ENCODE data around the gene ASIC4.

ASIC4 gene

DNA sequence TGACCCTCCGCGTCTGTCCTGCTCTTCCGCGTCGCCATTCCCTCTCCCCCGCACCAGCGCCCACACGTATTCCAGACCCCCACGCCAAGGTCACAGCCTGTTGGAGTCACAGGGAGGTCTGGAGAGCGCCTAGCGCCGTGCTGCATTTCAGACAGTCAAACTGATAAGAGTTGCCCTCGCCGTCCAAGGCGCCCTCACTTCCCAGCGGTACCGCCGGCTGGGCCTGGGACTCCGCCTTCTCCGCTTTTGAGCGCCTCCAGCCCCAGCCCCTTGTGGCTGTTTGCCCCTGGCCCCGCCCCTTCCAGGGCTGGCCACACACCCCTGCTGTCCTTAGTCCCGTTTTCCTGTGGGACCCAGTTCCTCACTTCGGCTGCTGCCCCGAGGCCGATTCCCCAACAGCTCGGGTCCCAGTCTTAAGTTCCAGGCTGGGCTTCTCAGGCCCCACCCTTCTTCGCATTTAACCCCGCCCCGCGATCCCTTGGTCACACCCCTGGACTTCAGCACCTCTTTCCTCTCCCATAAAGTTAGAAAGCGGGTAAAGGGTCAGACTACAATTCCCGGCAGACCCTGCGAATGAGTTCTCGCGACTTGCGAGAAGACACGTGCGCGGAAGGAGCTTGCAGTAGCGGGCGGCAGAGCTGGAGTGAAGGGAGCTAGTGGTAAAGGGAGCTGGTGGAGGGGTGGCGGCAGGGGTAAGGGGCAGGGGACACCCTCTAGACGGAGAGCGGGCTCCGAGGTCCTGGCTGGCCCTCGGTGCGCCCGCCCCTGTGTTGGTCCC lies 15.8 kb upstream of the ASIC4 start, which contains the start of gene GMPPA:
Gene GMPPA (plus strand): TSS at position 612 of the 778 bp plus-strand sequence. CDS start 1,085 bp downstream, outside the sequence.
- peak; percentile 87 to 93 for DNase-seq (ENCODE audit: low read depth in 2 of 2)

DNA sequence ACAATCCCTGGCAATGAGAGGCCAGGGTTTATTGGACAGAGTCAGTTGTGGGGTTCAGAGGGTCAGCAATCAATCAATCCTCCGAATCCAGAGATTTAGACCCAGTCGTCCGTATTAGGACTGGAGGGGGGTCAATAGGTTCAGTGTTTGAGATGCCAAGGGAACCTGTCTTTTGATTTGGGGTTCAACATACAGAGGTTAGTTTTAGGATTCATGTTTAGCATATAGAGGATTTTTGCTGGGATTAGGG lies 15.3 kb upstream of the ASIC4 start:
- no peak for DNase-seq (ENCODE audit: low read depth in 2 of 2)

DNA sequence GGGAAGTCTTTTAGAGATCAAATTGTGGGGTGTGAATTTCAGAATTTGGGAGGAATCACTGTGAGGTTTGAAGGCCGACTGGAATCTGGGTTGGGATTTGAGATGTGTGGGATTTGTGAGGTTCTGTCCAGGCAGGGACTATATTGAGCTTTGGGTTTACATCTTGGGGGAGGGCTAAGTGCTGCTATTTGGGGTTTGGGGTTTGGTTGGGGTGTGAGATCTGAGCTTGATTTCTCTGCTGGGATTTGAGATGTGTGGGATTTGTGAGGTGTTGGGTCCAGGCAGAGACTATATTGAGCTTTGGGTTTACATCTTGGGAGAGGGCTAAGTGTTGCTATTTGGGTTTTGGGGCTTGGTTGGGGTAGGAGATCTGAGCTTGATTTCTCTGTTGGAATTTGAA lies 14.7 kb upstream of the ASIC4 start:
- DNase-seq (ENCODE audit: low read depth in 2 of 2): no peak

DNA sequence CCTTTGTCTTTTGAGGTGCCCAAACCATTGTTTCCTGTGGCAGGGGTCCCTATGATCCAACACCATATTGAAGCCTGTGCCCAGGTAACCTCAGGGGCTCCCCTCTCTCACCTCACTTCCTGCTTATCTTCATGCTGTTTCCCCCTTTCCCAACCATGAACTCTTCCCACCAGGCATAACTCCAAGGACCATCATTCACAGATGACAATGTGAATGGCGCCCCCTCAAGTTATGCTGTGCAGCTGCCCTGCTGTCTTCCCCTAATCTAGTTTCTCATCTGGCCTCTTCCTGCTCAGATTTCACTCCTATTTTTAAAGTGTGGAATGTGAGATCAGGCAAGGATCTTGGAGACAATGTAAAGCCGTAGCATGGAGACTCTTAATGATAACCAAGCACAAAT lies 14.1 kb upstream of the ASIC4 start:
- DNase-seq (ENCODE audit: low read depth in 2 of 2): no peak

DNA sequence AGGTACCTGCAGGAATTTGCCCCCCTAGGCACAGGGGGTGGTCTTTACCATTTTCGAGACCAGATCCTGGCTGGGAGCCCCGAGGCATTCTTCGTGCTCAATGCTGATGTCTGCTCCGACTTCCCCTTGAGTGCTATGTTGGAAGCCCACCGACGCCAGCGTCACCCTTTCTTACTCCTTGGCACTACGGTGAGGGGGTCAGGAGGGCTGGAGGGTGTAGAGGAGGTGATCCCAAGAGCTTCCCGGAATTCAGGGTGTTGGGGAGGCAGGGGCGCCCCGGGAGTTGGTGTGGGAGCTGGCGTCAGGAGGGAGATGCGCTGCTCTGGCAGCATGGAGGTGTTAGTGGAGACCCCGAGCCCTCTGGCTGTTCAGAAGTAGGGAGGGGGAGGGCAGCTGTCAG lies 12.4 kb upstream of the ASIC4 start:
- DNase-seq (ENCODE audit: low read depth in 2 of 2): no peak

DNA sequence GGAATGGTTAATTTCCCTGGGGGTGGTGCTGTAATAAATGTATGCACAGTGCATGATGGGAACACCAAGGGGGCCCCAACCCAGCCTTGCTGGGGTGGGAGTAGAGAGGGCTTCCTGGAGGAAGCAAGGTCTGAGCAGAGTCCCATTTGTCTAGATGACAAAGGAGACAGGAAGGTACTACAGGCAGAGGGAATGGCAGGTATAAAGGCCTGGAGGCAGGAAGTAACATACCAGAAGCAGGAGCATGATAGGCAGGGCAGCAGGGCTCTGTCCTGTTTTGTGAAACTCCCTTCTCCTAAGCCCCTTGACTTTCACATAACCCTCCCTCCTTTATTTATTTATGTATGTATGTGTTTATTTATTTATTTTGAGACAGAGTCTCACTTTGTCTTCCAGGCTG lies 11.7 kb upstream of the ASIC4 start:
- DNase-seq (ENCODE audit: low read depth in 2 of 2): no peak

DNA sequence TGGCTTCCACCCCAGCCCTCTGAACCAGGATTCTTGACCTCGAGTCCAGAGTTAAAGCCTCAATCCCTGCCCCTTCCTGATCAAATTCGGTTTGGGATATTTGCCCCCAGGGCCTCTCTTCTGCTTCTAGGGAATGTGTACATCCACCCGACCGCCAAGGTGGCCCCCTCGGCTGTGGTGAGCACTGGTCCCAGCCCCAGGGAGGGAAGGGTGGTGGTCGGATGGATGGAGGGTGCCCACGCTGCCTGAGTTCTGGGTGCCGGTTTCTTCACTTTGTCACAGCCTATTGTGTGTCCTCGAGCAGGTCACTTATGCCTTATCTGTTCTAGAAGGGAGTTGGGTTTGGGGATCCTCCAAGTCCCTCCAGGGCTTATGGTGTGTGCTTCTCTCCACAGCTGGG lies 8.7 kb upstream of the ASIC4 start:
- DNase-seq (ENCODE audit: low read depth in 2 of 2): no peak

DNA sequence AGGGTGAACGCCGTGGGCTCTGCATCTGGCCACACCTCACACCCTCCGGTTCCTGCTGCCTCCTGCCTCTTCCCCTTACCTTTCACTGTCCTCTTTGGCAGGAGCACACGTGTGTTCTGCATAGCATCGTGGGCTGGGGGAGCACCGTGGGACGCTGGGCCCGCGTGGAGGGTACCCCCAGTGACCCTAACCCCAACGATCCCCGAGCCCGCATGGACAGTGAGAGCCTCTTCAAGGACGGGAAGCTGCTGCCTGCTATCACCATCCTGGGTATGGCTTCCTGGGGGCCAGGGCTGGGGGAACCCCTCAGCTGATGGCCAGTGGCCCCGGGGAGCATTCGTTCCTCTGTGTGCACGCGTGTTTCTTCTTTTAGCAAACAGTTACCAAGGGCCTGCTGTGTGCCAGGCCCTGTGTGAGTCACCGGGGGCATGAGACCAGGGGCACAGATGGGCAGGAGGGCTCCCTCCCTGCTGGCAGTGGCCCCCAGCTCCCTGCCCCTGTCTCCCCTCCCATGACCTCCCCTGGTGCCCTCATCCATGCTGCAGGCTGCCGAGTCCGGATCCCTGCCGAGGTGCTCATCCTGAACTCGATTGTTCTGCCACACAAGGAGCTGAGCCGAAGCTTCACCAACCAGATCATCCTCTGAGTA lies 8.0 kb upstream of the ASIC4 start:
- DNase-seq (ENCODE audit: low read depth in 2 of 2): no peak

DNA sequence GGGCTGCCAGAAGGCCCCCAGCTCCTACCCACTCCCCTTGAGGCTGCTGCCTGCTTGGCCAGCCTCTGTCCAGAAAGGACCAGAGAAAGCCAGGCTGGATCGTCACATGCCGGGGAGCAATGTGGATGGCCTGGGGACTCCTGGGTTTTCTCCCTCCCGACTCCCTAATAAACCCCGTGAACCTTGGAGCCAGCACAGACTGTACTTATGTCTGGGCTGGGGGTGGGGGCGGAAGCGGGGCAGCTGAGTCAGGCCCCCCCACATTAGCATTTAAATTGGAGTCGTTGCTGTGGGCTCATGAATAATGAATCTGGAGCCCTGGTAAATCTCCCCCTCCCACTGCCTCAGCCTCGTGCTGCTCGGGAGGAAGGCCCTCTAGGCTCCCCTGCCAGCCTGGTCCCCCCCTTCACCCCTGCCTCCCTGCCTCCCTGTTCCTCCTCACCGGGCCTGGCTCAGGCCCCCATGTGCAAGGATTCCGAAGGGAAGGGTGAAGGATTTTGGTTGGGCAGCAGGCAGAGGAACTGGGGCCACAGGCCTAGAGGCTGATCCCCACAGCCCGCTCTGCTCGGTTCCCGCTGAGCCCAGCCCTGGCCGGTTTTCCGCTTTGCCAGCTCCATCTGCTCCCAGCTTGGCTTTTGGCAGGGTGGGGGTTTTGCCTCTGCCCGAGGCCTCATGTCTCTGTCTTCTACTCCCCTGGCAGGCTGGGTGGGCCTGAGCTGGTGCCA lies 7.3 kb upstream of the ASIC4 start:
- no peak for DNase-seq (ENCODE audit: low read depth in 2 of 2)

DNA sequence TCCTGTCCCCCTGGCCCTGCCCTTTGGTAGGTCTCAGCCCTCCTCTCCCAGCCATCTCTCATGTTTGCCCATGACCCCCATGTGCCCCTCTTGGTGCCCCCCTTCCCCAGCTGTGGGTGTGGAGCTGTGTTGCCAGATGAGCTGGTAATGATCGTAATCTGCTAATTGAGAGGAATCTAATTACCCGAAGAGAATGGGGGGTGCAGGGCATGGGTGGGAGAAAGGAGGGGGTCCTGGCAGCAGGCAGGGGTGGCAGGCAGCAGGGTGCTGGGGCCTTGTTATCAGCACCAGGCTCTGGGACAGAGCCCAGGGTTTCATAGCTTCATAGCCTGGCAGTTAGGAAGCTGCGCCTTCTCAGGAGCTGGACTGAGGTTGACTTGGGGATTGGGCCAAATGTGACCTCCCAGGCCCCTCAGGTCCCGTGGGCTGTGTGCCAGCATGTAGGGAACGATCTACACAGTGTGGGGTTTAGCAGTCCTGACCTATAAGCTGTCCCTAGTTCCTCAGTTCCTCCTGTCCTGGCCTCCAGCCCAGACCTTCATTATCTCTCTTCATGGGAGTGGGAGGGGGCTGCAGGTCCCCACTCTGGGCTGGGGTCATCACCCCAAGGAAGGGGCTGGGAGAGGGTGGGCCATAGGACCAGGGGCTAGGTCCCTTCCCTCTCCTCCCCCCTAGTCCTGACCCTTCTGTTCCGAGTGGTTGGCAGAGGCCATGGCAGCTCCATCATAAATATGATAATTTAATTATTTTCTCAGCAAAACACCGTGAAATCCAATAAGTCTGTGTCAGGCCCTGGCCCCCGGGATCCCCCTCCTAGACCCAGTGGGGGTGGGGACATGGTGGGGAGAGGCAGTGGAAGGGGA lies 6.5 kb upstream of the ASIC4 start:
- no peak for DNase-seq (ENCODE audit: low read depth in 2 of 2)

DNA sequence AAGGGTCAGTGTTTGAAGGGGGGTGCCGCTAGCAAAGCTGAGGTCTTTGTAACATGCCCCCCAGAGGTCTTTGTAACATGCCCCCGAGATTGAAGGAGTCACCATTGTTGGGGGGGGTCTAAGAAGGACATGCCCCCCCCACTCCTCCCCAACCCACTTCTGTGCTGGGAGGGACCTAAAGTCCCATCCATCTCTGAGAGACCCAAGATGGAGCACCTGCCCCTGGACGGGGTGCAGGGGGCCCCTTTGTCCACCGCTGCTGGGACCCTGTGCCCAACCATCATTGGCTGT lies 5.9 kb upstream of the ASIC4 start:
- no peak for DNase-seq (ENCODE audit: low read depth in 2 of 2)

DNA sequence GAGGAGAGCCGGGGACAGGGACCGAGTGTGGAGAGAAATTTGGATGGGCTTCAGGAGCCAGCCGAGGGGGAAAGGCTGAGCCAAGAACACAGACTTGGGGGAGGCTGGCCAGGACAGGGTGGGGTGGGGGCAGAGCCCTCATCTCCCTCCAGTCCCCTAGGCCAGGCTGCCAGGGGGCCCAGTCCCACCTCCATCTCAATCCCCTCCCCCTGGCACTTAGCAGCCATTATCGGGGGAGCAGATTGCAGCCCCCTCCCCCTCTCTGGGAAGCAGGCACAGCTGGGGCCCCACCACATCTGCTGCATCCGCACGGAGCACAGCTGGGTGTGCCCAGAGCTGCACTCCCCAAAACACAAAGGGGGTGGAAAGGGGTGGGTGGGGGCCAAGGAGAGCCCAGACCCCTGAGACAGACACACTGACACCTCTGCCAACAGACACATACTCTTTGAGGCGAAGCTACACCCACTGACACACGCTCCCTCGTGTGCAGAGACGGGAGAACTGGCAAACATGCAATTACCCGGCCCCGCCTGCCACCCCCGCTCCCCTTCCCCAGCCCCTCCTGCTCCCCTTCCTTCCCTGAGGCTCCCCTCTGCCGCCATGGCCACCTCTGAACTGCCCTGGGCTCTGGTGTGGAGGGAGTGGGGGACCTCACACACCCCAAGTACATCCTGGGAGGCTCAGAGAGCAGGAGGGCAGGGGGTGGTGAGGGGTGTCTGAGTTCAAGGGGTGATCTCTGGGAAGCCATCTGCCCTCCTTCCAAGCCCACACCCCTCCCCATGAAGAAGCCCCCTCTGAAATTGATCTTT lies 5.1 kb upstream of the ASIC4 start:
- DNase-seq (ENCODE audit: low read depth in 2 of 2): no peak

DNA sequence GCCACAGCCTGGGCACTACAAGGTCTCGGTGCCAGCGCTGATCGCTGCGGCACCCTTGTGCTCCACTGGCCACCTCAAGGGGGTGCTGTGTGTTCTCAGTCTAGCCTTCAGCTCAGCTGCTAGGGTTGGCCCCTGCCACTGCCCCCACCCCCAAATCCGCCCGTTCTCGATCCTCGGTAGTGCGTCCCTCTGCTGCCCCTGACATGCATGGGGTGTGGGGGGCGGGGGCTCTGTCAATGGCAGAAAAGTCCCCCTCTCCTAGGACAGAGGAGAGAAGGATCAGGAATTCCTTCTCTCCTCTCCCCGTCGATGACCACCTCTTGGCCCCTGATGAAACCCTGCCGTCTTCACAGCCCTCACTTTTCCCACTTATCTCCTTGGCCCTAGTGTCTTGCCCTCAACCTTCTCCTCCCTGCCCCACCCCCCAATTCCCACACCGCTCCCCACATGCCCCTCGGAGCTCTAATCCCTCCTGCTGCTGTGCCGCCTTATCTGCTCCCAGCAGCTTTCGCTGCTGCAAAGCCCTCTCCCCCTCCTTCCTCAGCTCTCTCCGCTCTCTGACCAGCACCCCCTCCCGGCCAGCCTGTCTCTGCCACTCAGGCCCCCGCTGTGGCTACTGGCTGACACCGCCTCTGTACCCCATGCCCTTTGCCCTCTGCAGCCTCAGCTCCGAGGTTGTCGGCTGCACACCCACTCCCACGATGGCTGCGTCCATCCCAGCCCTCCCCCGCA lies 4.3 kb upstream of the ASIC4 start:
- DNase-seq (ENCODE audit: low read depth in 2 of 2): peak in 1 of 2 donors; percentile 47

DNA sequence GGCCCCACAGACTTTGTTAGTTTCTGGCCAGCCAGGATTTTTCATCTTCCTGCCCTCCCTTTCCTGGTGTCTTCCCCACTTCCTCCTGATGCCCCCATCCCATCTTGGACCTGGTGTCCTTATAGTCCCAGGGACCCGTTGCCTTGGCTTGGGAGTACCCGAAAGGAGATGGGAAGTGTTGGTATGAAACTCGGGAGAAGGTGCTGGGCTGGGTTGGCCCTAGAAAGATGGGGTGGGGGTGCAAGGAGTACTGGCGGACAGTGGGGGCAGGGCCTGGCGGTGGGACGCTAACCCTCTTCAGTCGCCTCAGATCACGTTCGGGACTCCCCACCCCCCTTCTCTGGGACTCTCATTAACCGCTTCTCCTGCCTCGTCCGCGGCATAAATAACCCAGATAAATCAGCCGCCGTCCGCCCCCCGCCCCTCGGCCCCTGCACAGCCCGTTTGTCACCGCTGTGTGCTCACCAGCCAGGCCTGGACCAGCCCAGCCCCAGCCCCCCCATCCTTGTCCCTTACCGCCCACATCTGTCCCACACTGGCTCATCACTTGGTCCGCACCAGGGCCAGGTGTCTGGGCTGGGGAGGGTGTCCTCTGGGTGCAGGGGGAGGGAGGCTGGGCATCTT lies 3.7 kb upstream of the ASIC4 start:
- no peak for DNase-seq (ENCODE audit: low read depth in 2 of 2)

DNA sequence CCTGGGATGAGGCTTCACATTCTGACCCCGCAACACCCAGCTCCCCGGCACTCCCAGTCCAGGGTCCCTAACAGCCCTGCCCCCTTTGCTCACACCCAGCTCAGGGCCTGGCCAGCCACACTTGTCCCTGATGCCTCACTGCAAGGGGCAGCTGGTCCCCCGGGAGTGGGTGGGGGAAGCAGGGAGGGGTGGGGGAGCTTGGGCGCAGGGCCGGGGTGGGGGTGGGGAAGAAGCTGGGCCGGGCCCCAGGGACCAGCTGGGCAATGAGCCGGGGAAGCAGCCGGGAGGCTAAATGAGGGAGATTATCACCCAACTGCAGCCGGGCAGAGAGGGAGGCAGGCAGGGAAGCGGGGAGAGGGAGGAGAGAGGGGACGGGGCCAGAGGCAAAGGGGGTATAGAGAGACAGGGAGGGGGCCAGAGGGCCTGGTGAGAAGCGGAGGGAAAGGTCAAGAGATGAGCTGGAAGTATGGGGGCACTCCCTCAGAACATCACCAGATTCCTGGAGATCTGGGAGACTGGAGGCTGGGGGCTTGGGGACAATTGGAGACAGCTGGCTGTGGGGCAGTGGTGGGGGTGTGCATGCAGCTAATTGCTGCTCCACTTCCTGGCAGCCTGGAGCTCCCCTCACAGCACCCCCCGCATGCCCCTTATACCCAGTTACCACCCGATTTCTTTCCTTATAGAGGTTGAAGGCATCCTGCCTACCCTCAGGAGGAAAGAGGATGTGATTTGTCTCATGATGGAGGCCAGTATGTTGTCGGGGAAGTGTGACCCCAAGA lies 2.5 kb upstream of the ASIC4 start:
- no peak for DNase-seq (ENCODE audit: low read depth in 2 of 2)

DNA sequence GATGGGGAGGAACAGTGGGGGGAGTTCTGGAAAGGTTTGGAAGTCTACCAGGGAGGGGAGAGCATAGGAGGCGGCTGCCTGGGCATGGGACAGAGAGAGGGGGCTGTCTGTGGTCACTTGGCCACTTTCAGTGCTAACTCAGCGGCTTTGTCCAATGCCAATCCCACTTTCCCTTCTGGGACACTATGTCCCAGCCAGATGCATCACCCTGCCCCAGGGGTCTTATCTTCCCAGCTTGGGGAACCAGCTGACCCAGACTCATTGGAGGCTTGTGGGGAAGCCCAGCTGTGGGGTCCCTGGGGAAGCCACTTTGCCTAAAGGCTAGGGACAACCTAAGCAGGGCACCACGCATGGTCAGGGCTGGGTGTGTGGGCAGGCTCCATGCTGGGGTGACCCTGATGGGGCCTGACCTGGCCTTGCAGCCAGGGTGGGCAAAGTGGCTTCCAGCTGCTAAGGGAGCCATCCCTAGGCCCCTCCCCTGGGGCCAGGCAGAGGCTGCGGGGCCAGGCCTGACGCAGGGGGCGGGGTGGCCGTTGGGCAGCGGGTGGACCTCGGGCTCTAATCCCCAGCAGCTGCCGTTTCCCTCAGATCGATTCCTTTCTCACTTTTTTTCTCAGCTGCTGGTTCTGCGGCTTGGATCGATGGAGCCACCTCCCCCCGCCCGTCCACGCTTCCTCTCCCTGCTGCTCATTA lies 1.6 kb upstream of the ASIC4 start:
- DNase-seq (ENCODE audit: low read depth in 2 of 2): no peak

DNA sequence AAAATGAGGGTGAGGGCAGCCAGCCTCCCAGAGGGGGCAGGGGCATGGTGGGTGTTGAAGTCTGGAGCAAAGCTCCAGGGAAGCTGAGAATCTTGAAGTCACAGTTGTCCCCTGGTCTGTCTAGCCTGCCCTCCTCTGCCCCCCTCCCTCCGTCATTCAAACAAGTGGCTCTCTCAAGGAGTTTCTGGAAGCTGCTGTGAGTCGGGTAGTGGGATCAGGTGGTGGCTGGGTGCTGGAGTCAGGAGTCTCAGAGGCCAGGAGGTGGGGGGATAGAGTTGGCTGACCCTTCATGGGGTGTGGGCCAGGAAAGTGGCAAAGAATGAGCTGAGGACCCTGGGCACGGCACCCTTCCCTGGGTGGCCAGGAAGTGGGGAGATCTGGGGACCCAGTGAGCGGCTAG lies 495 bp upstream of the ASIC4 start:
- DNase-seq (ENCODE audit: low read depth in 2 of 2): no peak

DNA sequence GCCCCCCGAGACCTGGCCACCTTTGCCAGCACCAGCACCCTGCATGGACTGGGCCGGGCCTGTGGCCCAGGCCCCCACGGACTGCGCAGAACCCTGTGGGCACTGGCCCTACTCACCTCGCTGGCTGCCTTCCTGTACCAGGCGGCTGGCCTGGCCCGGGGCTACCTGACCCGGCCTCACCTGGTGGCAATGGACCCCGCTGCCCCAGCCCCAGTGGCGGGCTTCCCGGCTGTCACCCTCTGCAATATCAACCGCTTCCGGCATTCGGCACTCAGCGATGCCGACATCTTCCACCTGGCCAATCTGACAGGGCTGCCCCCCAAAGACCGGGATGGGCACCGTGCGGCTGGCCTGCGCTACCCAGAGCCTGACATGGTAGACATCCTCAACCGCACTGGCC lies 554 bp downstream of the ASIC4 start:
- DNase-seq (ENCODE audit: low read depth in 2 of 2): no peak

All from stimulated activated CD4-positive, alpha-beta T cell treated with anti-CD3 and anti-CD28 coated beads, Interleukin-15, amount 100 ng/mL, for 48 hours (primary cell).